Tibial nerve (tissue), 4 donors: ENCODE measurements around the gene APOBEC3B. TPM values are rescaled to one million over a fixed set of nuclear protein-coding genes. Genes with fewer than 3 reads are reported as not detected.
"Not testable (repeated sequence)": the region's sequence is repeated elsewhere in the genome, so short reads cannot be mapped to it uniquely, and the experiment has no call there.

ENCODE experiments used
- DNase-seq, 2 donors: peaks; one replicate each; pipeline ENCODE4 v3.0.0-alpha.2; 2019; ENCODE audit warnings: low spot score in 2 of 2
- H3K27ac ChIP-seq, 4 donors: fragments of 200-600 bp; sonication (generic) in 3 of 4; one replicate each; pipeline ENCODE4 v1.5.1; 2017 to 2019; ENCODE audit warnings: mild to moderate bottlenecking in 1 of 4
- H3K27me3 ChIP-seq, 2 donors: fragments of 200-600 bp; sonication (generic) in 1 of 2; one replicate each; pipeline versions ENCODE4 v1.5.1 to v1.6.0; 2017 to 2019
- H3K36me3 ChIP-seq, 3 donors: fragments of 200-600 bp; sonication (generic); one replicate each; pipeline ENCODE4 v1.5.1; 2018 to 2019
- H3K4me1 ChIP-seq, 4 donors: fragments of 200-600 bp; sonication (generic) in 3 of 4; one replicate each; pipeline ENCODE4 v1.5.1; 2017 to 2019
- H3K4me3 ChIP-seq, 4 donors: fragments of 200-600 bp; sonication (generic) in 3 of 4; one replicate each; pipeline ENCODE4 v1.5.1; 2017 to 2019; ENCODE audit warnings: mild to moderate bottlenecking in 1 of 4, moderate library complexity in 1 of 4
- H3K9me3 ChIP-seq, 4 donors: fragments of 200-600 bp; sonication (generic) in 3 of 4; one replicate each; pipeline ENCODE4 v1.5.1; 2017 to 2019
- EP300 ChIP-seq, 2 donors: sonication (generic); formaldehyde crosslinking; IDR thresholded peaks; one replicate each; pipeline ENCODE4 v1.6.1; 2017; ENCODE audit warnings: antibody characterized with exemption in 2 of 2, mild to moderate bottlenecking in 1 of 2
- POLR2A ChIP-seq, 2 donors: fragments of 450-650 bp; IDR thresholded peaks; one replicate each; pipeline ENCODE4 v1.6.1; 2017; ENCODE audit warnings: antibody characterized with exemption in 2 of 2, mild to moderate bottlenecking in 2 of 2, moderate library complexity in 2 of 2
- WGBS, 2 donors: methylation state at CpG; one replicate each; pipeline ENCODE4 v1.1.5; 2018; 5-methylcytosine and 5-hydroxymethylcytosine counted together
- total RNA-seq, 4 donors: library from RNA; depleted of rRNA; stranded (reverse); fragments of >200 nt; gene quantifications; one replicate each; pipeline ENCODE4 v1.1.0, GENCODE V29; 2016
- TF ChIP-seq, protein P1 (sequence below), 5 experiments: fragments of 200-600 bp in 3 of 5; fragments of 450-650 bp in 2 of 5; sonication (generic) in 3 of 5; IDR thresholded peaks; one replicate each; pipeline ENCODE4 v1.5.1; 2016 to 2019; ENCODE audit warnings: antibody characterized with exemption in 5 of 5, mild to moderate bottlenecking in 3 of 5, moderate library complexity in 2 of 5

The APOBEC3B gene
- total RNA-seq, 4 donors from 2014 or later, result 0.39 to 3.3 (median 0.60) TPM; not detected in 1

DNA sequence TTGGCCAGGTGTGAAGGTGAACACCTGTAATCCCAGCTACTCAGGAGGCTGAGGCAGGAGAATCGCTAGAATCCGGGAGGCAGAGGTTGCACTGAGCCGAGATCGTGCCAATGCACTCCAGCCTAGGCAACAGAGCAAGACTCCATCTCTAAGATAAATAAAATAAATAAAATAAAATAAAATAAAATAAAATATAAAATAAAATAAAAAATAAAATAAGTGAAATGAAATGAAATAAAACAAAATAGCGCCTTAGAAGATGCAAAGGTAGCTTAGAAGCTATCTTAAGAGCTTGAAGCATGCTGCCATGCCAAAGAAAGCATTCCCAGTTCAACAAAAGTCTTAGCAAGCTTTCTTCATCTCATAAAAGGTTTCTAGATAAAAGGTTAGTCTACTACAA is 25.0 kb downstream of the APOBEC3B start:
- WGBS, 2 donors, result 93 to 98% methylated on average over 5 of the region's 5 CpGs
- no peak for DNase-seq

DNA sequence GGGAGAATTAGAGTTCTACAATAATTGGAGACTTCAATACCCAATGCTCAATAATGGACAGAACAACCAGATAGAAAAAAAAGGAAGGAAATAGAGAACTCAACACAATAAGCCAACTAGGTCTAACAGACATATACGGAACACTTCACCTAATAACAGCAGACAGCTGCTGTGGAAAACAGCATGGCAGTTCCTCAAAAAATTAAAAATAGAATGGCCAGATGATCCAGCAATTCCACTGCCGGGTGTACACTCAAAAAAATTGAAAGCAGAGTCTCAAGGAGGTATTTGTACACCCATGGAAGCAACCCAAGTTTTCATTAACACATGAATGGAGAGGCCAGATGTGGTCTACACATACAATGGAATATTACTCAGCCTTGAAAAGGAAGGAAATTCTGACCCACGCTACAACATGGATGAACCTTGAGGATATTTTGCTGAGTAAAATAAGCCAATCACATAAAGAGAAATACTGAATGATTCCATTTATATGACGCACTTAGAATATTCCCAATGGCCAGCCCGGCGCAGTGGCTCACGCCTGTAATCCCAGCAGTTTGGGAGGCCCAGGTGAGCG is 26.2 kb downstream of the APOBEC3B start:
- not testable (repeated sequence) for H3K4me3 ChIP-seq, H3K27ac ChIP-seq, H3K27me3 ChIP-seq, DNase-seq, H3K9me3 ChIP-seq, H3K36me3 ChIP-seq, H3K4me1 ChIP-seq
- TF ChIP-seq EP300 (IDR thresholded peaks at IDR 0.05), result peak in 1 of 2 donors; percentile 7
- 84 to 87% methylated on average over 8 of the region's 8 CpGs for WGBS, 2 donors

More for the DNA sequence above, 25.0 kb downstream of the APOBEC3B start:
- Histone ChIP-seq H3K4me1 (peaks cover 0 to 10% (median 0%) of the 10 kb centered on the region in 4 donors), H3K4me3 (no peak overlapping the region), H3K27ac (no peak overlapping the region), H3K9me3 (no peaks in the 10 kb centered on the region), H3K27me3 (no peaks in the 10 kb centered on the region), H3K36me3 (no peaks in the 10 kb centered on the region)
- TF ChIP-seq EP300 (IDR thresholded peaks at IDR 0.05) (no peak), POLR2A (IDR thresholded peaks at IDR 0.05) (no peak)
- TF ChIP-seq, protein P1, sequence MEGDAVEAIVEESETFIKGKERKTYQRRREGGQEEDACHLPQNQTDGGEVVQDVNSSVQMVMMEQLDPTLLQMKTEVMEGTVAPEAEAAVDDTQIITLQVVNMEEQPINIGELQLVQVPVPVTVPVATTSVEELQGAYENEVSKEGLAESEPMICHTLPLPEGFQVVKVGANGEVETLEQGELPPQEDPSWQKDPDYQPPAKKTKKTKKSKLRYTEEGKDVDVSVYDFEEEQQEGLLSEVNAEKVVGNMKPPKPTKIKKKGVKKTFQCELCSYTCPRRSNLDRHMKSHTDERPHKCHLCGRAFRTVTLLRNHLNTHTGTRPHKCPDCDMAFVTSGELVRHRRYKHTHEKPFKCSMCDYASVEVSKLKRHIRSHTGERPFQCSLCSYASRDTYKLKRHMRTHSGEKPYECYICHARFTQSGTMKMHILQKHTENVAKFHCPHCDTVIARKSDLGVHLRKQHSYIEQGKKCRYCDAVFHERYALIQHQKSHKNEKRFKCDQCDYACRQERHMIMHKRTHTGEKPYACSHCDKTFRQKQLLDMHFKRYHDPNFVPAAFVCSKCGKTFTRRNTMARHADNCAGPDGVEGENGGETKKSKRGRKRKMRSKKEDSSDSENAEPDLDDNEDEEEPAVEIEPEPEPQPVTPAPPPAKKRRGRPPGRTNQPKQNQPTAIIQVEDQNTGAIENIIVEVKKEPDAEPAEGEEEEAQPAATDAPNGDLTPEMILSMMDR (IDR thresholded peaks at IDR 0.05), result no peak

DNA sequence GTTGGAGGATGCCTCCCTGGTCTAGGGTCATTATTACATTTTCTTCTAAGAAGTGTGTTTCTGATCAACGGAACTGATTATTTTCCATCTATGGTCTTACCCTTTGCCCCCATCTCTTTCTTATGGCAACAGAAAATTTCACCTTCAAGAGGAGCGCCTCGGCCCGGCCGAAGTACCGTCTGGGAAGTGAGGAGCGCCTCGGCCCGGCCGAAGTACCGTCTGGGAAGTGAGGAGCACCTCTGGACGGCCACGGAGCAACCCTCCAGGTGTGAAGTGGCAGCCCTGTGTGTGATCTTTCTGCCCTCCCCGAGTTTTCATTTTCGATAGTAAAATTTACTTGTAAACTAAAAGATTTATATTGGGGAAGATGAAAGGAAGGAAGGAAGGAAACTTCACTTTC is 28.8 kb downstream of the APOBEC3B start:
- H3K36me3 ChIP-seq, result no peaks in the 10 kb centered on the region
- 80 to 81% methylated on average over 15 of the region's 15 CpGs for WGBS, 2 donors

DNA sequence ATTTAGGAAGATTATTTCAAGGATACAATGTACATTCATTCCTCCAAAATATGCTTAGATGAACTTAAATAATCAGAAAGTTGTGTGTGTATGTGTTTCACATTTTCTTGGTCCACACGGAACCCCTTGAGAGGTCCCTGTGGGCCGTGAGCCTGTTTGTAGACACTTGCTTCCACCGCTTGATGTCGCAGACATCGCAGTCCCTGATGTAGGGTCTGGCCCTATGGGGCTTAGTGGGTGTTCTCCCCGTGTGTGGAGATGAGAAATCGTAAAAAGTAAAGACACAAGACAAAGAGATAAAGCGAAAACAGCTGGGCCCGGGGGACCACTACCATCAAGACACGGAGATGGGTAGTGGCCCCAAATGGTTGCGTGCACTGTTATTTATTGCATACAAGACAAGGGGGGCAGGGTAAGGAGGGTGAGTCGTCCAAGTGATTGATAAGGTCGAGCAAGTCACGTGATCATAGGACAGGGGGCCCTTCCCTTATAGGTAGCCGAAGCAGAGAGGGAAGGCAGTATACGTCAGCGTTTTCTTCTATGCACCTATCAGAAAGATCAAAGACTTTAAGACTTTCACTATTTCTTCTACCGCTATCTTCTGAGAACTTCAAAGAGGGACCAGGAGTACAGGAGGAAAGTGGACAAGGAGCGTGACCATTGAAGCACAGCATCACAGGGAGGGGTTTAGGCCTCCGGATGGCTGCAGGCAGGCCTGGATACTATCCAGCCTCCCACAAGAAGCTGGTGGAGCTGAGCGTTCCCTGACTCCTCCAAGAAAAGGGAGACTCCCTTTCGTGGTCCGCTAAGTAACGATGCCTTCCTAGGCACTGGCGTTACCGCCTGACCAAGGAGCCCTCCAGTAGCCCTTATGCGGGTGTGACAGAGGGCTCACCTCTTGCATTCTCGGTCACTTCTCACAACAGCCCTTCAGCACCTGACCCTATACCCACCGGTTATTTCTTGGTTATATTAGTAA is 30.7 kb downstream of the APOBEC3B start:
- DNase-seq, result no peak
- H3K27me3 ChIP-seq, result no peaks in the 10 kb centered on the region
- no peak overlapping the region for H3K27ac ChIP-seq
- peaks cover 0 to under 1% (median 0%) of the 10 kb centered on the region in 3 donors for H3K36me3 ChIP-seq
- WGBS, 2 donors, result 83% methylated on average over 29 of the region's 29 CpGs
- H3K4me3 ChIP-seq, result no peak overlapping the region
- H3K9me3 ChIP-seq, result no peaks in the 10 kb centered on the region
- H3K4me1 ChIP-seq, result peaks cover 0 to 22% (median 12%) of the 10 kb centered on the region in 4 donors
- TF ChIP-seq POLR2A (IDR thresholded peaks at IDR 0.05), result no peak
- TF ChIP-seq EP300 (IDR thresholded peaks at IDR 0.05), result no peak
- TF ChIP-seq, protein P1 (IDR thresholded peaks at IDR 0.05), result no peak

More for the DNA sequence above, 28.8 kb downstream of the APOBEC3B start:
- no peak overlapping the region for H3K4me3 ChIP-seq
- H3K27me3 ChIP-seq, result no peaks in the 10 kb centered on the region
- TF ChIP-seq POLR2A (IDR thresholded peaks at IDR 0.05), result no peak
- no peak for TF ChIP-seq EP300 (IDR thresholded peaks at IDR 0.05)
- TF ChIP-seq, protein P1 (IDR thresholded peaks at IDR 0.05), result no peak
- no peak for DNase-seq
- H3K4me1 ChIP-seq, result peaks cover 0 to 22% (median 12%) of the 10 kb centered on the region in 4 donors
- H3K27ac ChIP-seq, result no peak overlapping the region
- no peaks in the 10 kb centered on the region for H3K9me3 ChIP-seq

DNA sequence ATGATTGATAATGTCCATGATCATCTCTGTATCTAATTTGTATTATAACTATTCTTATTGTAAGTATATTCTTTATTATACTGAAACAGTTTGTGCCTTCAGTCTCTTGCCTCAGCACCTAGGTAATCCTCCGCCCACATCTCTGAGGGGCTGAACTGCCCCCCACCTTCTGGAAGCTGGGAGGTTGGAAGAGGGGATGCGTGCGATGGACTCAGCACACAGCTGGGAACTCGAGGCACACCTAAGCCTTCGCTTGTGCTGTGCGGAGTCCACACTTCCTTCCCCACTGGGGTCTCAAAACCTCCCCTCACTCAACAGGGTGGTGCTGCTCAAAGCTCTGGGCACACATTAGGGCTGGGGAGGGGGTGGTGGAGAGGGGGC is 31.4 kb downstream of the APOBEC3B start:
- WGBS, 2 donors, result 63 to 82% methylated on average over 6 of the region's 6 CpGs
- not testable (repeated sequence) for H3K9me3 ChIP-seq, H3K36me3 ChIP-seq, DNase-seq, H3K27me3 ChIP-seq
- peak overlapping the region; percentile 30 to 59 (median 39) for H3K4me3 ChIP-seq
- H3K4me1 ChIP-seq, result peaks cover 0 to 22% (median 12%) of the 10 kb centered on the region in 4 donors
- H3K27ac ChIP-seq, result peak overlapping the region; percentile 32 to 90 (median 84)
